HG03378 (cell line): ENCODE results near the gene RPL19.
"Not testable (repeated sequence)": the region's sequence is repeated elsewhere in the genome, so short reads cannot be mapped to it uniquely, and the experiment has no call there.

Experiments used
- ATAC-seq: cut with Tn5 transposase; IDR thresholded peaks from one replicate; pipeline ENCODE4 v1.9.1; 2021; ENCODE audit warnings: mild to moderate bottlenecking, moderate library complexity; ENCODE audit not compliant: unreplicated experiment

Gene RPL19

GRCh38 chr17:39200070-39200879 is at the start of gene RPL19:
TSS of gene RPL19 (plus strand) at chr17:39200283. CDS start at chr17:39200345, 62 bp downstream.
- peak; percentile 43 for ATAC-seq

- ATAC-seq = no peak
Measured at GRCh38 chr17:39150795-39151149, 49.3 kb upstream of the RPL19 start.

DNA sequence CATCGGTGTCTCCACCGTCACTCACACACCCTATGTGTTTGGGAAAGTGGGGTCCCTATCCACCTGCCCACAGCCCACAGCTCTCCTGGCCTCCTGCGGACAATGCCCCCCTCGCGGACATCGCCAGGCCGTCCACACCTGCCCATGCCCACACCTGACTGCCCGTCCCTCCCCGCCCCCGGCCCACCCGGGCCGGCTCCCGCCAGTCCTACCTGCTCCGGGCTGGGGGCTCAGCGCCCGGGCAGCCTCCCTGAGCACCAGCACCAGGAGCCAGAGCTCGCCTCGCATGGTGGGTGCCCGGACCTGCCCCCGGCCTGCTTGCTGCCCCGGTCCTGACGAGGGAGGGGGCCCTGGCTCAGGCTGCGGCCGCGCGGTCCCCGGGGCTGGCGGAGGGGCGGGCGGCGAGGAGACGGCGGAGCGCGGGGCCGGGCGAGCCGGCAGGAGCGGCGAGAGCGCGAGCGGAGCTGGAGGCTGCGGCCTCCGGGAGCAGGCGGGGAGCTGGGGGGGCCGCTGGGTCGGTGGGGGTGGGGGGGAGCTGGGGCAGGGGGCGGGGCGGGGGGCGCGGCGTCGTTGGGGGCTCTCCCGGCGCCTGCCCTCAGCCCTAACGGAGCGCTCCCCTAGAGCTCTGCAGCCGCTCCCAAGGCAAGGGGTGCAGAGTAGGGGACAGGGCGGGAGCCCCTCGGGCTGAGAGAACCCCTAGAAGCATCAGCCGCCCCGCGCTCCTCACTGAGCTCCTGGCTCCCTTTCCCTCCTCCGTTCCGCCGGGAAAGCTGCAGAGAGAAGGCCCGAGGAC is 48.7 kb upstream of the RPL19 start, which contains the start of gene PLXDC1:
TSS of gene PLXDC1 (minus strand) at position 488 of the 793 bp plus-strand sequence. CDS start at position 288, 200 bp downstream.
- ATAC-seq = no peak

DNA sequence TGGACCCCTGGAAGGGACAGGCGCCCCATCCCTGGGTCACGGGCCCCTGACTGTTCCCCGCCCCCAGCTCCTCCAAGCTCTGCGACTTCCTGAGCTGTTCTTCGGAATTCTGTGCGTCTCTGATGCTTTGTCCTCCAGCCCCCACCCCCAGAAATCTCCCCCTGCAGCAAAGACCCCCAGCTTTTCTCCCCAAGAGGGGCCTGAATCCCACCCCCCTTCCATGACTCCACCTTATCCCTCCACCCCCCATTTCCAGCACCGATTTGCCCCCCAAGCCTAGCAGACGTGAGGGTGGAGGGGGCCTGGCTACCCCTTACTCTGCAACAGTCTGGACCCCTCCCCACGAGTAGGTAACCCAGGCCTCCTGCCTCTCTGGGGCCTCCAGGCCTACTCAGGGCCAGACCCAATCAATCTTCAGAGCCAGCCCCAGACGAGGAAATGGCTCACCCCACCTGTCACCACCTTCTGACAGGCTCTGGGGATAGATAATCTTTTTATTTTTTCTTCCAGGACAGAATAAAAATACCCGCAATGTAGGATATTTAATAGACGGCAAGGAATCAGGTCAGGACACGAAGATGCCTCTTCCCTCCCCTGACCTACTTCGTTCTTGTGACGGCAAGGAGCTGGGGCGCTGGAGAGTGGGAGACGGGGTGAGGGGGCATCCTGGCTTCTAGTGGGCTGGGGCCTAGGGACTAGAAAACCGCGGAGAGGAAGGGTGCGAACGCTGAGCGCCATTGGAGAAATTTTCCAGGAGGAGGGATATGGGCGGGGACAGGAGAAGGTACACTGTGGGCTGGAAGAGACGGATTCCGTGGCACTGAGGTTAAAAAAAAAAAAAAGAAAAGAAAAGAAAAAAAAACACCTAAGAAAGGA is 47.9 kb upstream of the RPL19 start:
- ATAC-seq = no peak

DNA sequence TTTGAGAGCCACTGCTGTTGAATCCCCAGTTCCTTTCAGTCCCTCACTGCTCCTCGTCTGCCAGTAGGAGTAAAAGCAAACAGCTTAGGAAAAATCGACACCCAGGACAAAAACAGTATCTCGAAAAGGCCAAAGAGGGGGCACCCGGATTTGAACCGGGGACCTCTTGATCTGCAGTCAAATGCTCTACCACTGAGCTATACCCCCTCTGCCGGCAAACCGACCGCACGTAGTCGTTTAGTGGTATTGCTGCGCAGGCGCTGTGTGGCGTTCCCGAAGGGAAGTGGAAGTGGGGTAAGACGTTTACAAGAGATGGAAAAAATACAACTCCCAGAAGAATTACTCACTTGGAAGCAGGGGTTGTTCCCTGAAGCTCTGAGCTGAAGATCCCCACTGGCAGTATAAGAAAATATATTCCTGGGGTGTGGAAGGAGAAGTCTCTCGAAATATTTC is 46.5 kb upstream of the RPL19 start:
- peak; percentile 41 for ATAC-seq

GRCh38 chr17:39155654-39156053 is 44.4 kb upstream of the RPL19 start:
- no peak for ATAC-seq

GRCh38 chr17:39156491-39156890 is 43.6 kb upstream of the RPL19 start:
- no peak for ATAC-seq

GRCh38 chr17:39158623-39159022 is 41.5 kb upstream of the RPL19 start:
- no peak for ATAC-seq

- no peak for ATAC-seq
Measured at GRCh38 chr17:39161962-39162361, 38.1 kb upstream of the RPL19 start.

- no peak for ATAC-seq
Measured at GRCh38 chr17:39164675-39165143, 35.4 kb upstream of the RPL19 start.

- no peak for ATAC-seq
Measured at GRCh38 chr17:39165178-39165840, 34.8 kb upstream of the RPL19 start.

GRCh38 chr17:39165841-39166349 is 34.2 kb upstream of the RPL19 start, which contains the start of gene ARL5C:
TSS of gene ARL5C (minus strand) at chr17:39166161. CDS start at chr17:39165760, 401 bp downstream.
- no peak for ATAC-seq

DNA sequence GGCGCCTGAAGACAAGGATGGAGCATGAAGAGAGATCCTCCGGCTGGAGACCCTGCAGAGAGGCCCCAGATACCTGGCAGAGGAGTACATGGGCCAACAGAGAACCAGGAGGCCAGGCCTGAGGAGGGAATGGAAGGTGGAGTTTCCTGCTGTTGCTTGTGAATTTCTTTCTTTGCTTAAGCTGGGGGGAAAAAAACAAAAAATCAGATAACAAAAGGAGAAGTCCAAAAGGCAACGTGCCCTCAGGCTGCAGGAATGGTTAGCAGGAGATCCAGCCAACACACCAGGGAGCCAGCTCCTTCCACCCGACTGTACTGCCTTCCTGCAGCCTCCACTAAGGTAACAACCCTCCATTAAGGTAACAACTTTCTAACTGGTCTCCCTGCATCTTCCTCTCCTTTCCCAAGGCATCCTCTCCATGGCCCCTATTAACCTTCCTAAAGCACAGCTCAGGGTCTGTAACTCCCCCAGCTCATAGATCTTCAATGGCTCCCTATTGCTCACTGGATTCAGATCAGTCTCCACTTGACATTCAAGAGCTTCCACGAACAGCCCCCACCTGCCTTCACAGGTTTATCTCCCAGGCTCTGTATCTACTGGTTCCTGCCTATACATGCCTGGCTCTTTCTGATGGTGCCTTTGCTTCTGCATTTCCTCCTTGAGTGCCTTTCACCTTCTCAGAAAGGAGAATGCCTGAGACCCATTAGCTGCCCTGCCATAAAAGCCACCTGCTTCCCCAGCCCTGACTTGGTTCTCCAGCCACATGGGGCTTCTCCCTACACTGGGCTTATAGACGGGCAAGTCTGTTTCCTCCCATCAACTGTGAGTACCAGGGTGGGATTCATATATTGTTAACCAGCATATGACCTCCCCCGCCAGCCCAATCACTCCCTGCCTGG is 33.4 kb upstream of the RPL19 start:
- ATAC-seq = no peak

DNA sequence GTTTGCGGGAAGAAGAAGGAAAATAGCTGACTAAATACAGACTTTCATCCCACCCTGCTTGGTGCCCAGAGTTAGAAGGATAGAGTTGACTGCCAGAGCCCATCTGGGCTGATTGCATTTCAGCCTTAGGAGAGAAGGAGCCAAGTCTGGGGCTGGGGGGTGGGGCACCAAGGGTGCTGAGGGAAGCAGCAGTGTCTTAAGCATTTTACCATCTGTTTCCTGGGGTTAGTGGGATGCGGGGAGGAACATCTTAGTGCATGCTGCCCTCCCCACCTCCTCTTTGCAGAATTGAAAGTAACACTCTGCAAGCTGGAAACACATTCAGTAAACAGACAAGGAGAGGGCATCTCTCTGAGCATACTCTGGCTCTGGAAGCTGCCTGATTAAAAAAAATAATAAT is 32.6 kb upstream of the RPL19 start:
- no peak for ATAC-seq

DNA sequence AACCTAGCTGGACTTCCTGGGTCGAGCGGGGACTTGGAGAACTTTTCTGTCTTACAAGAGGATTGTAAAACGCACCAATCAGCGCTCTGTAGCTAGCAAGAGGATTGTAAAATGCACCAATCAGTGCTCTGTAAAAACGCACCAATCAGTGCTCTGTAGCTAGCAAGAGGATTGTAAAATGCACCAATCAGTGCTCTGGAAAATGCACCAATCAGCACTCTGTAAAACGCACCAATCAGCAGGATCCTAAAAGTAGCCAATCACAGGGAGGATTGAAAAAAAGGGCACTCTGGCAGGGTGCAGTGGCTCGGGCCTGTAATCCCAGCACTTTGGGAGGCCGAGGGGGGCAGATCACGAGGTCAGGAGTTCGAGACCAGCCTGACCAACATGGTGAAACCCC is 31.6 kb upstream of the RPL19 start:
- ATAC-seq = not testable (repeated sequence)

- ATAC-seq = no peak
Measured at GRCh38 chr17:39169101-39169500, 31.0 kb upstream of the RPL19 start.

DNA sequence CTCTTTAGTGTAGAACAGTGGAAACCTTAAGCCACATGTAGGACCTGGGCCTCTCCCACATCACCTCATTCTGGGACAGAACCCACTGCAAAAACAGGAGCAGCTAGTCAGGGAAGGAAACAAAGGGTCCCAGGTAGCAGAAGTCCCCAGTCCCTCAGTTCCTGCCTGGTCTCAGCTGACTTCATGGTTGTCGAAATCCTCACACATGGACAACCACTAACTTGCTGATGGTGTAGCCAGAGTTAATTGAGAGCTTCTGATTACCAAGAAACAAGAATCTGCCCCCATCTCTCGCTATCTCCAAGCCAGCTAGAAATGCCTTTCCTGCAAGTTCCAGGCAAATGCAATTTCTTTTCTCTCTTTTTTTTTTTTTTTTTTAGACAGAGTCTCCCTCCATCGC is 30.6 kb upstream of the RPL19 start:
- ATAC-seq = no peak

DNA sequence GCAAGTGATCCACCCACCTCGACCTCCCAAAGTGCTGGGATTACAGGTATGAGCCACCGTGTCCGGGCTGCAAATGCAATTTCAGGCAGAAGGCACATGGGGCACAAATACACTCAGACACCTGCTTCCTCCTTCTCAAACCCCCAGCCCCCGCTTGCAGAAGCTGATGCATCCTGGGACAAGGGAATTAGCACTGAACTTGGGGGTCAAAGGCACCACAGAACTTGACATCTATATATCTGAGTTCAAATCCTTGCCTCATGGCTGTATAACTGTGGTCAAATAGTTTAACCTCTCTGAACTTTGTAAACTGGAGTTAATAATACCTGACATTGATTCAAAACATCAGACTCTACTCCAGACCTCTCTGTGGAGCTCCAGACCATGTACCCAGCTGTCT is 30.0 kb upstream of the RPL19 start:
- no peak for ATAC-seq

GRCh38 chr17:39170558-39170957 is 29.5 kb upstream of the RPL19 start:
- ATAC-seq = no peak
